Effector memory CD4-positive, alpha-beta T cell (primary cell): ENCODE results near the gene YOD1.

Experiments used
- DNase-seq, 3 donors: peaks; one replicate each; pipeline ENCODE4 v3.0.0-alpha.2; 2020
- H3K27ac ChIP-seq: 2 replicates; pipeline ENCODE4 v1.7.0; 2013; ENCODE audit warnings: mild to moderate bottlenecking, low read length, moderate library complexity; ENCODE audit not compliant: insufficient read depth, poor library complexity, severe bottlenecking
- H3K27me3 ChIP-seq: replicated peaks from 2 replicates; pipeline ENCODE4 v1.7.0; 2013; ENCODE audit warnings: mild to moderate bottlenecking, low read length; ENCODE audit not compliant: insufficient read depth, control insufficient read depth, poor library complexity, severe bottlenecking
- H3K36me3 ChIP-seq: 2 replicates; pipeline ENCODE4 v1.7.0; 2013; ENCODE audit warnings: mild to moderate bottlenecking, low read length, moderate library complexity; ENCODE audit not compliant: control insufficient read depth, insufficient read depth
- H3K4me1 ChIP-seq: 2 replicates; pipeline ENCODE4 v1.7.0; 2013; ENCODE audit warnings: low read length, mild to moderate bottlenecking; ENCODE audit not compliant: control insufficient read depth, insufficient read depth, poor library complexity, severe bottlenecking
- H3K4me3 ChIP-seq: 2 replicates; pipeline ENCODE4 v1.7.0; 2013; ENCODE audit warnings: low read length, low read depth, mild to moderate bottlenecking; ENCODE audit not compliant: insufficient read depth, poor library complexity, severe bottlenecking
- H3K9me3 ChIP-seq: 2 replicates; pipeline ENCODE4 v1.7.0; 2013; ENCODE audit warnings: mild to moderate bottlenecking, low read length, moderate library complexity; ENCODE audit not compliant: control insufficient read depth

YOD1 gene

GRCh38 chr1:207072233-207072632, 21.2 kb upstream of the YOD1 start:
- no peak overlapping the region for H3K27ac ChIP-seq
- H3K4me3 ChIP-seq, result no peak overlapping the region
- H3K9me3 ChIP-seq, result no peaks in the 10 kb centered on the region
- no peak for DNase-seq
- no peaks in the 10 kb centered on the region for H3K27me3 ChIP-seq
- no peaks in the 10 kb centered on the region for H3K36me3 ChIP-seq
- peaks cover 4% of the 10 kb centered on the region for H3K4me1 ChIP-seq

DNA sequence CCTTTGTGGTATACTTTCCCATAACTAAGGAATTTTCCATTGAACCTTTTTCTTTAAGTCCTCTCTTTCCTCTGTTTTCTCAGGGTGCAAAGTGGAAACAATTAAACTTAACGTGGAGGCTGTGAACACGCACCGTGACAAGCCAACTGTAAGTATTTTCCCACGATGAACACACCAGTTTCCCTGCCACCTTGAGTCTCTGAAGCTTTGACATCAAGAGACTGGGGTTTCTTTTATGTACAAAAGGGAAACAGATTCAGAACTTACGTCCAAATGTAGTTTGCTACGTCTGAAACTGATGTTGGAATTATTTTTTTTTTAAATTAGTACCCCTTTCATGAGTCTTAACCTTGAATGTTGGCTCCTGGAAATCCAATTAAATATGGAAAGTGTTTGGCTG, 20.4 kb upstream of the YOD1 start:
- no peak overlapping the region for H3K4me3 ChIP-seq
- peaks cover 4% of the 10 kb centered on the region for H3K4me1 ChIP-seq
- no peaks in the 10 kb centered on the region for H3K27me3 ChIP-seq
- no peak overlapping the region for H3K27ac ChIP-seq
- no peaks in the 10 kb centered on the region for H3K9me3 ChIP-seq
- DNase-seq, result no peak
- no peaks in the 10 kb centered on the region for H3K36me3 ChIP-seq

DNA sequence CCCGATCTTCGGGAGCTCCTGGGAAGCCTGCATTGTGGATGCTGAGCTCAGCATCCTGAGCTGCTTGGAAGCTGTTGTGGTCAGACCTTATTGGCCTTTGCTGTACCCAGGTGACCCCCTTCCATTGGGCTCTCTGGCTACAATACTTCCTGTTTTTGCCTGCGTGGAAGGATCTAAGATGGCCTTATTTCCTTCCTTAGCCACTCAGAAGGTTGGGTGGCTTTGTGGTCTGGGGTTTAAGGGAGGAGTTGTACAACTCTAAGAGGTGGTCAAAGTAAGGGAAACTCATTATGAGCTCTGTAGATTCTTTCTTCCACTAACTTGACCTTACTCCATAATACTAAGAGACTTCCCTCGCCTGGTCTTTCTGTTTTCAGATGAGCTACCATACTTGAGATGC, 19.8 kb upstream of the YOD1 start:
- Histone ChIP-seq H3K27ac (no peak overlapping the region), H3K4me3 (no peak overlapping the region)

GRCh38 chr1:207069858-207070506, 19.0 kb upstream of the YOD1 start:
- Histone ChIP-seq H3K4me1 (peaks cover 4% of the 10 kb centered on the region), H3K4me3 (no peak overlapping the region), H3K9me3 (no peaks in the 10 kb centered on the region), H3K27me3 (no peaks in the 10 kb centered on the region), H3K36me3 (no peaks in the 10 kb centered on the region), H3K27ac (no peak overlapping the region)
- DNase-seq, result no peak

More for the DNA sequence above, 19.8 kb upstream of the YOD1 start:
- H3K9me3 ChIP-seq, result no peaks in the 10 kb centered on the region
- no peaks in the 10 kb centered on the region for H3K36me3 ChIP-seq
- no peak for DNase-seq
- H3K27me3 ChIP-seq, result no peaks in the 10 kb centered on the region
- H3K4me1 ChIP-seq, result peaks cover 4% of the 10 kb centered on the region

GRCh38 chr1:207069061-207069460, 18.1 kb upstream of the YOD1 start:
- Histone ChIP-seq H3K4me3 (no peak overlapping the region), H3K4me1 (peaks cover 4% of the 10 kb centered on the region), H3K9me3 (no peaks in the 10 kb centered on the region), H3K27ac (no peak overlapping the region), H3K27me3 (no peaks in the 10 kb centered on the region), H3K36me3 (no peaks in the 10 kb centered on the region)
- no peak for DNase-seq

- H3K27me3 ChIP-seq, result no peaks in the 10 kb centered on the region
- H3K4me3 ChIP-seq, result no peak overlapping the region
- no peaks in the 10 kb centered on the region for H3K36me3 ChIP-seq
- H3K27ac ChIP-seq, result no peak overlapping the region
- DNase-seq, result no peak
- no peaks in the 10 kb centered on the region for H3K9me3 ChIP-seq
- H3K4me1 ChIP-seq, result peaks cover 4% of the 10 kb centered on the region
Observed at GRCh38 chr1:207067665-207068064, 16.7 kb upstream of the YOD1 start.

DNA sequence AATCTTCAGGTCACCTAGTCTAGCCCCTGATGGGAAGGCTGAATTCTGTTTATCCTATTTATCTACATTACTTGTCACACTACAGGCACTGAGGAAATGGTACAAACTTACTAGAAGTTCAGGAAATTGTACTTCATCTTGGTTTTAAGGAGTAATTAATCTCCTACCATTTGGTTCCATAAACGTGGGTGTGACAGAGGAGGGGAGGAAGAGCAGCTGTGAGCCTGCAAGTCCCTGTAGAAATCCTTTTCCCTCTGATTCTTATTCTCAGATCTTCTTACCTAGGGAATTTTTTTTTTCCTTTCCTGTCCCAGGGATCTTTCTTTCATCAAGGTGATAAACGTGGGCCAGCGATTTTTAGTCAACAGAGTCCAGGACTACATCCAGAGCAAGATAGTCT, 16.2 kb upstream of the YOD1 start:
- H3K27ac ChIP-seq, result no peak overlapping the region
- peaks cover 4% of the 10 kb centered on the region for H3K4me1 ChIP-seq
- H3K36me3 ChIP-seq, result no peaks in the 10 kb centered on the region
- H3K27me3 ChIP-seq, result no peaks in the 10 kb centered on the region
- H3K9me3 ChIP-seq, result no peaks in the 10 kb centered on the region
- H3K4me3 ChIP-seq, result no peak overlapping the region
- DNase-seq, result no peak

GRCh38 chr1:207064561-207064960, 13.6 kb upstream of the YOD1 start:
- no peak overlapping the region for H3K27ac ChIP-seq

DNA sequence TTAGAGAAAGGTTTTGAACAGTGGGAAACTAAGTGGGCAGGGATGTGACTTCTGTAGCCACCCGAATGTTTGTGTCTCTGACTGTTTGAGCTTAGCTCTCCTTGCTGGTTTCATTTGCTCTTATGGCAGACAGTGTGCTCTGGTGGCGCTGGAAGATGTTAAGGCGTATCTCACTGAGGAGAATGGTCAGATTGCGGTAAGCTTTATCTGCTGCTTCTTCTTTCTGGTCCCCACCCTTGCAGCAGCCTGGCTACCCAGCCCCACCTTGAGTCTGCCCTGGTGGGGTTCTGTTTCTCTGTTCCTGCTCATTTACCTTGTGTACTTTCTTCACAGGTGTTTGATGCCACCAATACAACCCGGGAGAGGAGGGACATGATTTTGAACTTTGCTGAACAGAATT, 12.0 kb upstream of the YOD1 start:
- H3K4me1 ChIP-seq, result no peaks in the 10 kb centered on the region
- no peaks in the 10 kb centered on the region for H3K36me3 ChIP-seq
- no peak overlapping the region for H3K4me3 ChIP-seq
- no peak for DNase-seq
- H3K9me3 ChIP-seq, result no peaks in the 10 kb centered on the region
- no peak overlapping the region for H3K27ac ChIP-seq
- H3K27me3 ChIP-seq, result no peaks in the 10 kb centered on the region

More at GRCh38 chr1:207064561-207064960, 13.6 kb upstream of the YOD1 start:
- Histone ChIP-seq H3K4me1 (no peaks in the 10 kb centered on the region), H3K36me3 (no peaks in the 10 kb centered on the region), H3K9me3 (no peaks in the 10 kb centered on the region), H3K27me3 (no peaks in the 10 kb centered on the region), H3K4me3 (no peak overlapping the region)
- DNase-seq, result no peak

DNA sequence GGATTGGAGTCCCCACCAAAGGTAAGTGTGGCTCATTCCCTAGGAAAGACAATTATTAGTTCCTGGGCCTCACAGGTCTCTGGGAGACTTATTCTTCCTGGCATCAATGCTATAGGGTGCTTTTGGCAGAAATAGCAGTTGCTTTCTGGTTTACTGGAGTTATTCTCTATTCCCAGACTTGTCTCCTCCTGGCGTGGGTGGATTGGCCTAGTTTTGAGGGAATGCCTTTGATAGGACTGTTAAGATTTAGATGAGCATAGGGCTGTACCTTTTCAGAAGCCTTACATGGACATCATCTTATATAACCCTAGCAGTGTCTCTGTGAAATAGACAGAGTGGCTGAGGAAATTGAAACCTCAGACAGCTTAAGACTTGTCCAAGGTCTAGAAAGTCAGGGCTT, 11.1 kb upstream of the YOD1 start:
- DNase-seq, result no peak
- Histone ChIP-seq H3K27ac (no peak overlapping the region), H3K4me3 (no peak overlapping the region), H3K36me3 (no peaks in the 10 kb centered on the region), H3K4me1 (no peaks in the 10 kb centered on the region), H3K27me3 (no peaks in the 10 kb centered on the region), H3K9me3 (no peaks in the 10 kb centered on the region)
